ENCODE measurements around the gene ATP6V0B. TPM values are rescaled to one million over a fixed set of nuclear protein-coding genes. Genes with fewer than 3 reads are reported as not detected.

The ATP6V0B gene
- polyA plus RNA-seq, 2 of the 4 experiments (the other 2 are of a cell fraction): 97.0 to 101 TPM

GRCh38 chr1:43996733-43997115 lies 22.0 kb downstream of the ATP6V0B start (continued):
- TF ChIP-seq, protein P1, sequence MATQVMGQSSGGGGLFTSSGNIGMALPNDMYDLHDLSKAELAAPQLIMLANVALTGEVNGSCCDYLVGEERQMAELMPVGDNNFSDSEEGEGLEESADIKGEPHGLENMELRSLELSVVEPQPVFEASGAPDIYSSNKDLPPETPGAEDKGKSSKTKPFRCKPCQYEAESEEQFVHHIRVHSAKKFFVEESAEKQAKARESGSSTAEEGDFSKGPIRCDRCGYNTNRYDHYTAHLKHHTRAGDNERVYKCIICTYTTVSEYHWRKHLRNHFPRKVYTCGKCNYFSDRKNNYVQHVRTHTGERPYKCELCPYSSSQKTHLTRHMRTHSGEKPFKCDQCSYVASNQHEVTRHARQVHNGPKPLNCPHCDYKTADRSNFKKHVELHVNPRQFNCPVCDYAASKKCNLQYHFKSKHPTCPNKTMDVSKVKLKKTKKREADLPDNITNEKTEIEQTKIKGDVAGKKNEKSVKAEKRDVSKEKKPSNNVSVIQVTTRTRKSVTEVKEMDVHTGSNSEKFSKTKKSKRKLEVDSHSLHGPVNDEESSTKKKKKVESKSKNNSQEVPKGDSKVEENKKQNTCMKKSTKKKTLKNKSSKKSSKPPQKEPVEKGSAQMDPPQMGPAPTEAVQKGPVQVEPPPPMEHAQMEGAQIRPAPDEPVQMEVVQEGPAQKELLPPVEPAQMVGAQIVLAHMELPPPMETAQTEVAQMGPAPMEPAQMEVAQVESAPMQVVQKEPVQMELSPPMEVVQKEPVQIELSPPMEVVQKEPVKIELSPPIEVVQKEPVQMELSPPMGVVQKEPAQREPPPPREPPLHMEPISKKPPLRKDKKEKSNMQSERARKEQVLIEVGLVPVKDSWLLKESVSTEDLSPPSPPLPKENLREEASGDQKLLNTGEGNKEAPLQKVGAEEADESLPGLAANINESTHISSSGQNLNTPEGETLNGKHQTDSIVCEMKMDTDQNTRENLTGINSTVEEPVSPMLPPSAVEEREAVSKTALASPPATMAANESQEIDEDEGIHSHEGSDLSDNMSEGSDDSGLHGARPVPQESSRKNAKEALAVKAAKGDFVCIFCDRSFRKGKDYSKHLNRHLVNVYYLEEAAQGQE (IDR thresholded peaks at IDR 0.05): no peak
- TF ChIP-seq, protein P2, sequence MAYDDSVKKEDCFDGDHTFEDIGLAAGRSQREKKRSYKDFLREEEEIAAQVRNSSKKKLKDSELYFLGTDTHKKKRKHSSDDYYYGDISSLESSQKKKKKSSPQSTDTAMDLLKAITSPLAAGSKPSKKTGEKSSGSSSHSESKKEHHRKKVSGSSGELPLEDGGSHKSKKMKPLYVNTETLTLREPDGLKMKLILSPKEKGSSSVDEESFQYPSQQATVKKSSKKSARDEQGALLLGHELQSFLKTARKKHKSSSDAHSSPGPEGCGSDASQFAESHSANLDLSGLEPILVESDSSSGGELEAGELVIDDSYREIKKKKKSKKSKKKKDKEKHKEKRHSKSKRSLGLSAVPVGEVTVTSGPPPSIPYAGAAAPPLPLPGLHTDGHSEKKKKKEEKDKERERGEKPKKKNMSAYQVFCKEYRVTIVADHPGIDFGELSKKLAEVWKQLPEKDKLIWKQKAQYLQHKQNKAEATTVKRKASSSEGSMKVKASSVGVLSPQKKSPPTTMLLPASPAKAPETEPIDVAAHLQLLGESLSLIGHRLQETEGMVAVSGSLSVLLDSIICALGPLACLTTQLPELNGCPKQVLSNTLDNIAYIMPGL (CRISPR knock-in tag; IDR thresholded peaks at IDR 0.05; ENCODE audit: borderline replicate concordance): no peak
- TF ChIP-seq ZSCAN20 (CRISPR knock-in tag; IDR thresholded peaks at IDR 0.05) (no peak), USF2 (IDR thresholded peaks at IDR 0.05) (no peak), CEBPB (IDR thresholded peaks at IDR 0.05) (no peak), HDAC2 (IDR thresholded peaks at IDR 0.05) (no peak), CBX8 (IDR thresholded peaks at IDR 0.05) (no peak), KDM5A (IDR thresholded peaks at IDR 0.05) (no peak), EHF (CRISPR knock-in tag; IDR thresholded peaks at IDR 0.05) (no peak), RAD21 (conservative IDR thresholded peaks at IDR 0.05 in 1 of 2, IDR thresholded peaks at IDR 0.05 in 1 of 2) (no peak), ESRRA (IDR thresholded peaks at IDR 0.05; ENCODE audit: borderline replicate concordance, low read length) (no peak), CHD2 (IDR thresholded peaks at IDR 0.05; ENCODE audit: low read length, partially characterized antibody) (no peak), CHD4 (IDR thresholded peaks at IDR 0.05; ENCODE audit: borderline replicate concordance) (no peak), RNF2 (IDR thresholded peaks at IDR 0.05; ENCODE audit: borderline replicate concordance, low read depth) (no peak), SREBF2 (IDR thresholded peaks at IDR 0.05) (no peak)

DNA sequence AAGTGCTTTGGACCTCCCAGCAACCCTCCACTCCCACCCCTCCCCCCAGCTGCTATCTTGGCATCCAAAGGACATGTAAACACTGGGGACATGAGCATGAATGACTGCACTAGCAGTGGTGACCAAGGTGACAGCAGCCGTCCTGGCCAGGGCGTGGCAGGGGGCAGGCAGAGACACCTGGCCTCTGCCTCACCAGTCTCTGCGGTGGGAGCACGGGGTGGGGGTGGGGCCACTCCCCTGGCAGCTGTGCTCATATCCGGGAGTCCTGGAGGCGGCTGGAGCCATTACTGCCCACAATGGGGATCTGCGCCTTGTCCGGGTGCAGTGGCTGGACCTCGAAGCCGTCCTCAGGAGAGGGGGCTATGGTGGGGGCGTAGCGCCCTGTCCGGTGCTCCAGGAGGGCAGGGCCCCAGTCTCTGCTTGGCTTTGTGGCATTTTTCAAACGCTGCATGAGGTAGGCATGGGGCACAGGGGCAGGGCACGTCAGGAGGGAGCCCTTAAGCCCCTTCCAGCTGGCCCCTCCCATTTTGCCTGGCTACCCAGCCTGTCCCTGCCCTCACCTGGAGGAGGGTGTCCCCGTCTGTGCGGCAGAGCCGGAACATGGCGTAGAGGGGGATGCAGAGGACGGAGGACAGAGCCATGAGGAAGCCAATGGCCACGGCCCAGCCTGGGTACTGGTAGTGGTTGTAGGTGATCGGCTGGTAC lies 22.7 kb downstream of the ATP6V0B start:
- FAIRE-seq (no peak), ATAC-seq (no peak), DNase-seq (ENCODE audit: low read depth in 1 of 2, low spot score in 1 of 2) (no peak)
- no peak overlapping the region for H3K27ac ChIP-seq
- 0 out of 3 replicates have a peak, but pooled peaks cover 3% of the 10 kb centered on the region for H3K4me1 ChIP-seq
- WGBS (ENCODE audit: missing lambda C conversion rate): 90% methylated on average over 7 of the region's 22 CpGs
- ChIA-PET POLR2A (no interaction called here), CTCF (interaction anchor here (0.5 to 11.5 kb wide), 4 partner anchors 9 to 51 kb away, joined by 3 to 412 read pairs (median 4); partner anchors contain the start of gene SLC6A9)
- no peak overlapping the region for H3K4me2 ChIP-seq
- no peak for TF ChIP-seq HEYL (CRISPR knock-in tag; IDR thresholded peaks at IDR 0.05)
- TF ChIP-seq MYC (IDR thresholded peaks at IDR 0.05; ENCODE audit: borderline replicate concordance, low read length): no peak
- no peak for TF ChIP-seq NR3C1 (IDR thresholded peaks at IDR 0.05)
- TF ChIP-seq BHLHE40 (IDR thresholded peaks at IDR 0.05; ENCODE audit: low read depth, low read length): no peak
- H3K4me3 ChIP-seq: no peak overlapping the region
- no peaks in the 10 kb centered on the region for H3K9me3 ChIP-seq

Data from A549 (cell line).